ENCODE results near the gene ZBTB38. TPM values are rescaled to one million over a fixed set of nuclear protein-coding genes. Genes with fewer than 3 reads are reported as not detected.

ZBTB38 gene
- total and polyA plus RNA-seq, 2 donors (not counting 1 experiment from before 2014, with no cell fraction given), result 96.0 to 191 TPM

DNA sequence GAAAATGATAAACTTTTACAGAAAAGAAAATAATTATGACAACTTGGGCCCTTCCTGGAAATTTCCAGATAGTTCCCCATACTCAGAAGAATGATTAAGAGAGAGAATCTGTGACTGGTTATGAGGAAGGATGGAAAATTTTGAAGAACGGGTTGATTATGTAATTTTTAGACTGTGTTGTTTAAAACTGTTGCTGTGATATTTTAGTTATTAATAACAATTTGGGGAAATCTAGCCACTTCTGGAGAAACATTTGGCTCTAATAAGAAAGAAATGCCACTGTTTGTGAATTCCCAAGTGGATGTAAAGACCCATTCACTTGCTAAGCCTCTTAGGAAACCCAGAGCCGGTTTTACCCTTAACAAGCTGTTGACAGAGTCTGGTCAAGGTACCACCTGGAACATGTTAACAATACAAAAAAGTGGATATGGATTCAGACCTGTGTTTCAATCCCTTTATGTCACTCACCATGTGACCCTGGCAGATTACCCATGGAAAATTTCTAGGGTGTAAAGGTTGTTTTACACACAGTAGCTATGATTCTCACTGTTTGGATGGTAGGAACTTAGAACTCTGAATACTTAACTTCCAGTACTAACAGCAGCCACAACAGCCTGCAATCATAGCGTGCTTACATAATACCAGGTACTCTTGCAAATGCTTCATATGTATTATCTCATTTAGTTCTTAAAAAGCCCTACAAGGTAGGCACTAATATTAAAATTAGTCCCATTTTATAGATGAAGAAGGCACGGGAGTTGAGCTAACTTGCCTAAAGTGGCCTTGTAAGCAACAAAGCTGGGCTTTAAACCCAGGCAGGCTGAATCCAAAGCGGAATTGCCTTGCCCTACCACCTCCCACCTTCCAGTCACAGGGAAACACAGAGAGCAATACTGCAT, 32.0 kb downstream of the ZBTB38 start:
- Histone ChIP-seq H3K4me2 (ENCODE audit: extremely low read depth, insufficient read depth, low read length) (no peak overlapping the region), H3K9ac (ENCODE audit: insufficient read depth, low read length) (peak overlapping the region; percentile 34), H3K27me3 (ENCODE audit: control insufficient read depth, insufficient read depth, low read length) (no peaks in the 10 kb centered on the region), H4K20me1 (ENCODE audit: control insufficient read depth, extremely low read depth, insufficient read depth, low read length) (no peaks in the 10 kb centered on the region), H3K27ac (ENCODE audit: insufficient read depth, low read length) (peak overlapping the region; percentile 92), H3K79me2 (ENCODE audit: control insufficient read depth, insufficient read depth, low read length) (peaks cover 51% of the 10 kb centered on the region), H3K9me3 (ENCODE audit: control insufficient read depth, insufficient read depth, low read depth, low read length) (no peaks in the 10 kb centered on the region), H2AFZ (ENCODE audit: low read length) (no peak overlapping the region), H3K4me1 (ENCODE audit: control insufficient read depth, extremely low read depth, insufficient read depth, low read length) (peaks cover 24% of the 10 kb centered on the region), H3K4me3 (replicated peaks in 1 of 4; ENCODE audit: control extremely low read depth in 1 of 4, insufficient read depth in 1 of 4, low read depth in 3 of 4, low read length in 4 of 4) (no peak overlapping the region), H3K36me3 (ENCODE audit: control insufficient read depth, insufficient read depth, low read length) (peaks cover 11% of the 10 kb centered on the region)
- TF ChIP-seq, protein P1, sequence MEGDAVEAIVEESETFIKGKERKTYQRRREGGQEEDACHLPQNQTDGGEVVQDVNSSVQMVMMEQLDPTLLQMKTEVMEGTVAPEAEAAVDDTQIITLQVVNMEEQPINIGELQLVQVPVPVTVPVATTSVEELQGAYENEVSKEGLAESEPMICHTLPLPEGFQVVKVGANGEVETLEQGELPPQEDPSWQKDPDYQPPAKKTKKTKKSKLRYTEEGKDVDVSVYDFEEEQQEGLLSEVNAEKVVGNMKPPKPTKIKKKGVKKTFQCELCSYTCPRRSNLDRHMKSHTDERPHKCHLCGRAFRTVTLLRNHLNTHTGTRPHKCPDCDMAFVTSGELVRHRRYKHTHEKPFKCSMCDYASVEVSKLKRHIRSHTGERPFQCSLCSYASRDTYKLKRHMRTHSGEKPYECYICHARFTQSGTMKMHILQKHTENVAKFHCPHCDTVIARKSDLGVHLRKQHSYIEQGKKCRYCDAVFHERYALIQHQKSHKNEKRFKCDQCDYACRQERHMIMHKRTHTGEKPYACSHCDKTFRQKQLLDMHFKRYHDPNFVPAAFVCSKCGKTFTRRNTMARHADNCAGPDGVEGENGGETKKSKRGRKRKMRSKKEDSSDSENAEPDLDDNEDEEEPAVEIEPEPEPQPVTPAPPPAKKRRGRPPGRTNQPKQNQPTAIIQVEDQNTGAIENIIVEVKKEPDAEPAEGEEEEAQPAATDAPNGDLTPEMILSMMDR (conservative IDR thresholded peaks at IDR 0.05 in 1 of 2, IDR thresholded peaks at IDR 0.05 in 1 of 2; ENCODE audit: low read depth in 1 of 2, low read length in 2 of 2), result no peak
- DNase-seq (ENCODE audit: low read depth in 2 of 2), result no peak

DNA sequence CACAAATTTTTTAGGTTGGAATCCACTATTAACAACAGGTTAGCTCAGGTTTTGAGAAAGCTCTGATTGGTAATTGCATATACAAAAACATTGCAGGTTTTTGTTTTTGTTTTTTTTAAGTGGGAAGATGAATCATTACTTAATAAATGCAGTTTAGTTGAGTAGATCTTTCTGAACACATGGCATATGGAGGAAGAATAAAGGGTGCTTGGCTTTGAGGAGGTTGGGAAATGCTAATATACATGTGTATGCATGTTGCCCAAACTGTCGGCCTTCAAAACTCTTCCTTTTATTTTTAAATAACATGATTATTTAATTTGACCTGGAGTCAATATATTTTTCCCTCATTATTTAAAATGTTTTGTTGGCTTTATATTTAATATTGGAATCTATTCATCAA, 32.8 kb downstream of the ZBTB38 start:
- no peak overlapping the region for H3K4me3 ChIP-seq (replicated peaks in 1 of 4; ENCODE audit: control extremely low read depth in 1 of 4, insufficient read depth in 1 of 4, low read depth in 3 of 4, low read length in 4 of 4)
- no peak overlapping the region for H3K9ac ChIP-seq (ENCODE audit: insufficient read depth, low read length)
- peak overlapping the region; percentile 92 for H3K27ac ChIP-seq (ENCODE audit: insufficient read depth, low read length)

More for the DNA sequence above, 32.8 kb downstream of the ZBTB38 start:
- Histone ChIP-seq H3K9me3 (ENCODE audit: control insufficient read depth, insufficient read depth, low read depth, low read length) (no peaks in the 10 kb centered on the region), H3K4me2 (ENCODE audit: extremely low read depth, insufficient read depth, low read length) (no peak overlapping the region), H3K36me3 (ENCODE audit: control insufficient read depth, insufficient read depth, low read length) (peaks cover 11% of the 10 kb centered on the region), H3K27me3 (ENCODE audit: control insufficient read depth, insufficient read depth, low read length) (no peaks in the 10 kb centered on the region), H4K20me1 (ENCODE audit: control insufficient read depth, extremely low read depth, insufficient read depth, low read length) (no peaks in the 10 kb centered on the region), H3K4me1 (ENCODE audit: control insufficient read depth, extremely low read depth, insufficient read depth, low read length) (peaks cover 32% of the 10 kb centered on the region), H3K79me2 (ENCODE audit: control insufficient read depth, insufficient read depth, low read length) (peaks cover 58% of the 10 kb centered on the region), H2AFZ (ENCODE audit: low read length) (no peak overlapping the region)
- TF ChIP-seq EZH2 (IDR thresholded peaks at IDR 0.05; ENCODE audit: low read length, missing control alignments), result no peak
- TF ChIP-seq, protein P1 (conservative IDR thresholded peaks at IDR 0.05 in 1 of 2, IDR thresholded peaks at IDR 0.05 in 1 of 2; ENCODE audit: low read depth in 1 of 2, low read length in 2 of 2), result no peak
- no peak for DNase-seq (ENCODE audit: low read depth in 2 of 2)
